ENCODE data around the gene CHRNA10.

Gene CHRNA10

GRCh38 chr11:3700910-3701309 is 29.7 kb upstream of the CHRNA10 start:
- TF ChIP-seq CTCF (conservative IDR thresholded peaks at IDR 0.05; ENCODE audit: low read depth): no peak
- no peak for DNase-seq (ENCODE audit: low spot score)
- no peak overlapping the region for H3K27ac ChIP-seq
- ChIA-PET CTCF (no interaction called here), POLR2A (ENCODE audit: low non-redundant PET) (no interaction called here)

- TF ChIP-seq CTCF (conservative IDR thresholded peaks at IDR 0.05; ENCODE audit: low read depth): no peak
- H3K27ac ChIP-seq: no peak overlapping the region
- POLR2A ChIA-PET (ENCODE audit: low non-redundant PET): no interaction called here
- CTCF ChIA-PET: no interaction called here
- DNase-seq (ENCODE audit: low spot score): no peak
Measured at GRCh38 chr11:3700410-3700809, 29.2 kb upstream of the CHRNA10 start.

- no peak for TF ChIP-seq CTCF (conservative IDR thresholded peaks at IDR 0.05; ENCODE audit: low read depth)
- no peak overlapping the region for H3K27ac ChIP-seq
- ChIA-PET POLR2A (ENCODE audit: low non-redundant PET) (no interaction called here), CTCF (interaction anchor here (0.5 kb wide), 1 partner anchor 1542 kb away, joined by 3 read pairs; no protein-coding TSS in a partner anchor)
- DNase-seq (ENCODE audit: low spot score): no peak
Measured at GRCh38 chr11:3686751-3687150, 15.6 kb upstream of the CHRNA10 start.

- TF ChIP-seq CTCF (conservative IDR thresholded peaks at IDR 0.05; ENCODE audit: low read depth): no peak
- DNase-seq (ENCODE audit: low spot score): no peak
- CTCF ChIA-PET: no interaction called here
- POLR2A ChIA-PET (ENCODE audit: low non-redundant PET): no interaction called here
- no peak overlapping the region for H3K27ac ChIP-seq
Measured at GRCh38 chr11:3685923-3686322, 14.7 kb upstream of the CHRNA10 start.

- no peak for TF ChIP-seq CTCF (conservative IDR thresholded peaks at IDR 0.05; ENCODE audit: low read depth)
- ChIA-PET POLR2A (ENCODE audit: low non-redundant PET) (no interaction called here), CTCF (no interaction called here)
- no peak for DNase-seq (ENCODE audit: low spot score)
- no peak overlapping the region for H3K27ac ChIP-seq
Measured at GRCh38 chr11:3684819-3685172, 13.6 kb upstream of the CHRNA10 start.

- POLR2A ChIA-PET (ENCODE audit: low non-redundant PET): no interaction called here
- DNase-seq (ENCODE audit: low spot score): no peak
Measured at GRCh38 chr11:3684129-3684818, 13.1 kb upstream of the CHRNA10 start.

More at GRCh38 chr11:3684129-3684818, 13.1 kb upstream of the CHRNA10 start:
- no peak overlapping the region for H3K27ac ChIP-seq
- TF ChIP-seq CTCF (conservative IDR thresholded peaks at IDR 0.05; ENCODE audit: low read depth): no peak
- CTCF ChIA-PET: no interaction called here
